Measurements from ENCODE around the gene SYNDIG1.

- no peak for TF ChIP-seq CTCF (IDR thresholded peaks at IDR 0.05)
- no peak for TF ChIP-seq POLR2AphosphoS5 (IDR thresholded peaks at IDR 0.05; ENCODE audit: low read depth, low read length)
- TF ChIP-seq REST (IDR thresholded peaks at IDR 0.05; ENCODE audit: insufficient read depth in 1 of 2, low read depth in 2 of 2, low read length in 1 of 2) = no peak
- no peak for TF ChIP-seq SIN3A (IDR thresholded peaks at IDR 0.05; ENCODE audit: borderline replicate concordance, insufficient read depth, low read depth, low read length)
These were observed 138.0 kb downstream of the SYNDIG1 start for GRCh38 chr20:24607402-24607801.

Measured in Panc1 (cell line).